SHP77 (cell line): ENCODE data around the gene CBX2.
A peak's percentile ranks its signal among the peaks of the same experiment; 100 is the strongest.

Source experiments
- DNase-seq, 2 experiments: peaks; one replicate each; lab custom pipeline; 2025; lab: John Stamatoyannopoulos, UW

The CBX2 gene

GRCh38 chr17:79777894-79778503, at the start of gene CBX2:
Gene CBX2 (plus strand): TSS chr17:79778148. CDS start chr17:79778236, 88 bp downstream.
- DNase-seq: peak; percentile 72 to 84

- peak; percentile 74 for DNase-seq
Measured at GRCh38 chr17:79728169-79728907, 49.6 kb upstream of the CBX2 start.

DNA sequence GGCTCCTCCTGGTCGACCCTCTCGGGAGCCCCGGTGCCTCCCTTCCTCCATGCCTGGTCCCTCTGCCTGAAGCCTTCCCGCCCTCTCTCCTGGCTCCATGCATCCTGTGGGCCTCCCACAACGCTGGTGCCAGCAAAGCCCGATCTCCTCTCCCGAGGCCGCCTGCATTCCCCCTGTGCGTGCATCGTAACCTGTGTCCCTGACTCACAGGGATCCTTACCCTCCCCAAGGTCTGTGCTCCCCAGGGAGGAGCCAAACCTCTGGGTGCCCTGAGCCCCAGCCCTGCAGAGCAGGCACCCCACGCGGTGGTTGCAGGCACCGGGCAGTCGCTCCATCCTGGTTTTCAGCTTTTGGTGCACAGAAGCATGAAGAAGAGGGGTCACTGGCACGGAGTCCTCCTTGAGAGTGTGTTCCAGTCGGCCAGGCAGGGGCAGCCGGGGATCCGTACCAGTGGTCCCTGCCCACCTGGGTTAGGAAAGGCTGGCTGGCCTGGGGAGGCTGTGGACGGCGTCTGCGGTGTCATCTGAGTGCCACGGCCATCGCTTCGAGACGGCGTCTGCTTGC, 49.0 kb upstream of the CBX2 start:
- no peak for DNase-seq

DNA sequence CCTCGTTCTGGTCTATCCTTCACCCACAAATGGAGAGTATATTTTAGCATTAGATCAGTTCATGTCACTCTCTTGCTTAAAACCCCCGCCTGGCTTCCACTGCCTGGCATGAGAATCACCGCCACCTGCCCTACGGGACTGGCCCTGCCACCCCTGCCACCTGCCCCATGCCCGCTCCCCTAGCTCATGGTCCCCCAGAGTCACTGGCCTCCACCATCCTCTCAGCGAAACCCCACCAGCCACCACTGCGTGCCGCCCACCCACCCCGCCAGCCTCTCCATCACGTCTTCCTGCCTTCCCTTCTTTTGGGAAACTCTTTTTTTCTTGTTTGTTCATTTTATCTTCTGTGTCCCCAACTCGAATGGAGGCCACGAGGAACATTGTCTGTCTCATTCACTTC, 48.2 kb upstream of the CBX2 start:
- no peak for DNase-seq

- DNase-seq: no peak
Measured at GRCh38 chr17:79730437-79730768, 47.5 kb upstream of the CBX2 start.

DNA sequence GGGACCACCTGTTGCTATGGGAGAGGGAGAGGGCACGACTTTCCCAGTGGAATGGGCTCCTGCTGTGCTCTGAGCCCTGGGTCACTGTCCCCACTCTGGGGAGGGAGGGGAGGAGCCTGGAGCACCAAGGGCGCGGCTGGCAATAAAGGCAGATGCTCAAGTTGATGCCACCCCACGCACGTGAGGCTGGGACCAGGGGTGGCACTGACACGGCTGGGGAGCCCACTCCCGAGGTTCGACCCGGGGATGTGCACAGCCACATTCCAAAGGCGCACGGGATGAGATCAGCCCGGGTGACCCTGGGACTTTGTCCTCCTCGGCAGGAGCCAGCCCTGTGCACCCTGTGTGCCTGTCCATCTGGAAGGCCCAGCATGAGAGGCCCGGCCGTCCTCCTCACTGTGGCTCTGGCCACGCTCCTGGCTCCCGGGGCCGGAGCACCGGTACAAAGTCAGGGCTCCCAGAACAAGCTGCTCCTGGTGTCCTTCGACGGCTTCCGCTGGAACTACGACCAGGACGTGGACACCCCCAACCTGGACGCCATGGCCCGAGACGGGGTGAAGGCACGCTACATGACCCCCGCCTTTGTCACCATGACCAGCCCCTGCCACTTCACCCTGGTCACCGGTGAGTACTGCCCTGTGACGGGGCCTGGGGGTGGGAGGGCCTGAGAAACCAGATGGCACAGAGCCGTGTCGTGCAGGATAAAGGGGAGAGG, 47.0 kb upstream of the CBX2 start, which contains the start of gene ENPP7:
Gene ENPP7, plus strand, starts transcription at position 175 of the 715 bp plus-strand sequence. Its CDS starts 197 bp downstream, at position 372.
- no peak for DNase-seq

GRCh38 chr17:79732254-79732653, 45.7 kb upstream of the CBX2 start:
- no peak for DNase-seq

GRCh38 chr17:79732804-79733691, 44.9 kb upstream of the CBX2 start:
- no peak for DNase-seq

GRCh38 chr17:79733692-79734070, 44.3 kb upstream of the CBX2 start:
- DNase-seq: no peak

- no peak for DNase-seq
Measured at GRCh38 chr17:79735096-79735495, 42.9 kb upstream of the CBX2 start.

- no peak for DNase-seq
Measured at GRCh38 chr17:79737046-79737921, 40.7 kb upstream of the CBX2 start.

- DNase-seq: no peak
Measured at GRCh38 chr17:79737922-79738578, 39.9 kb upstream of the CBX2 start.

DNA sequence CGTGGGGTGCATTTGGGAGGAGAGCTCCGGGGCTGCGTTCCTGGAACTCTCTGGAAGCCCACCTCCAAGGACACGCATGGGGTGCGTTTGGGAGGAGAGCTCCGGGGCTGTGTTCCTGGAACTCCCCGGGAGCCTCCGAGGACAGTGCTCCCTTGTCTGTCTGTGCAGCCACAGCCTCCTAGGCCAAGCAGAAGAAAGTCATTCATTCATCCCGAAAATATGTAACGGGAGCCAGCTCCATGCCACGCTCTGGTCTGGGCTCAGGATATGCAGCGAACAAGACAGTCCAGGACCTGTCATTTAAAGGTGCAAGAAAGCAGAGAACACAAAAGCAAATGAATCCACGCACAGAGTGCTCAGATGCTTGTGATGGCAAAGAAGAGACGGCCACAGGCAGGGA, 39.3 kb upstream of the CBX2 start:
- DNase-seq: no peak

DNA sequence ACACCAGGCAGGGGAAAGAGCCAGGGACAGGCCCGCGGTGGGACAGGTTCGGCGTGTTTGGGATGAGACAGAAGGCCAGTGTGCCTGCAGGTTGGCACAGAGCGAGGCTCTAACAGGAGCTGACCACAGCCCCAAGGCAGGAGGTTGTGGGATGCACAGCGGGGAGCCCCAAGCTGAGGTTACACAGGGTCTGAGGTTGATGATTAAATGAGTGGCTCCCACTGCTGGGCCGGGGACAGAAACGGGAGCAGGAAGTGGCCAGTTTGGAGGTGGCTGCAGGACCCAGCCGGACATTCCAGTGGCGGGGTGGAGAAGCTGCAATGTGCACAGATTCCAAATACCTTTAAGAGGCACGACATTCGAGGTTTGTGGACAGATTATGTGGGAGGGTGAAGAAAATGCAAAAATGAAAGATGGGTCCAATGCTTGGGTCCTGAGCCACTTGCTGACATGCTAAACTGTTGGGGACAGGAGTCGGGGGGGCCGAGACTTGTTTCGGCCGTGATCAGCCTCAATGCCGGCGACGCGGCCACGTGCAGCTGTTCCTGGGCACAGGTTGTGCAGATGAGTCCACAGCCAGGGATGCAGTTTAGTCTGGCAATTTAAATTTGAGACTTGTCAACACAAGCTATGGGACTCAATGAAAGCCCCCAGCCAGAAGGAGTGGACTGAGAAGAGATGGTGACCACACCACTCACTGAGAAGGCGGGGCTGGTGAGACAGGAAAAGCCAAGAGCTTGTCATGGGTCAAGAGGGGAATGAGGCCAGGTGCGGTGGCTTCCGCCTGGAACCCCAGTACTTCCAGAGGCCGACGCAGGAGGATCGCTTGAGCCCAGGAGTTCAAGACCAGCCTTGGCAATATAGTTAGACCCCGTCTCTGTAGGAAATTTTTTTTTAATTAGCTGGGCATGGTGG, 38.5 kb upstream of the CBX2 start:
- no peak for DNase-seq

DNA sequence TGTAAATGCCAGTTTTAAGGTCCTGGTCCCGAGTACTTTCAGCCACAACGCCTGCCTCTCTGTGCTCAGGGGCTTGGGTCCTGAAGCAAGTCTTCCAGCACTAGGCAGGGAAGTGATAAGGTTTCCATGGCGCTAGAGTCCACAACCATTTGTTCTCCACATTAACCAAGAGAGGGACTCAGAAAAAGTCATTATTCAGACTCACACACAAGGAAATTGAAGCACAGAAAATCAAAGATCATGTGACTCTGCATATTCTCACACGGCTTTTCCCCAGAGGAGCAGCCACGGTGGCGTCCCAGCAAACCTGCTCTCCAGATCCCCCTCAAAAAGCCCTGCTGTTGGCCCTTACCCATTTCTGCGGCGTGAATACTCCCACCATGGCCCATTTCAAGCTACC, 37.5 kb upstream of the CBX2 start:
- DNase-seq: no peak

- DNase-seq: no peak
Measured at GRCh38 chr17:79741401-79741750, 36.6 kb upstream of the CBX2 start.

GRCh38 chr17:79741751-79742588, 36.0 kb upstream of the CBX2 start:
- peak; percentile 64 to 77 for DNase-seq

GRCh38 chr17:79742589-79742918, 35.4 kb upstream of the CBX2 start:
- no peak for DNase-seq
